KMS-11 (cell line): ENCODE data around the gene LCN2.

Source experiments
- H2AFZ ChIP-seq: fragments of 200-600 bp; sonication (generic); 2 replicates; pipeline ENCODE4 v1.6.1; 2016; ENCODE audit warnings: antibody characterized with exemption, mixed run types, low read depth
- H3K27ac ChIP-seq: fragments of 200-600 bp; sonication (generic); 2 replicates; pipeline ENCODE4 v1.6.1; 2016; ENCODE audit warnings: mild to moderate bottlenecking, mixed run types
- H3K27me3 ChIP-seq: fragments of 200-600 bp; sonication (generic); 2 replicates; pipeline ENCODE4 v1.6.1; 2017; ENCODE audit warnings: mild to moderate bottlenecking, low read depth, mixed run types, moderate library complexity; ENCODE audit not compliant: insufficient read depth
- H3K36me3 ChIP-seq: fragments of 200-600 bp; sonication (generic); 2 replicates; pipeline ENCODE4 v1.6.1; 2017; ENCODE audit warnings: mild to moderate bottlenecking, mixed run types; ENCODE audit not compliant: insufficient read depth
- H3K4me1 ChIP-seq: fragments of 200-600 bp; sonication (generic); 2 replicates; pipeline ENCODE4 v1.6.1; 2016; ENCODE audit warnings: mild to moderate bottlenecking, low read depth, mixed run types; ENCODE audit not compliant: poor library complexity, severe bottlenecking
- H3K4me2 ChIP-seq: fragments of 200-600 bp; sonication (generic); 2 replicates; pipeline ENCODE4 v1.7.0; 2016; ENCODE audit warnings: mild to moderate bottlenecking, mixed run types
- H3K4me3 ChIP-seq: fragments of 200-600 bp; sonication (generic); IDR thresholded peaks from 2 replicates; pipeline ENCODE4 v1.6.1; 2017; ENCODE audit warnings: low read depth, low read length, mixed read lengths; ENCODE audit not compliant: insufficient read depth
- H3K79me2 ChIP-seq: fragments of 200-600 bp; sonication (generic); 2 replicates; pipeline ENCODE4 v1.6.1; 2016; ENCODE audit warnings: low read depth, mixed run types; ENCODE audit not compliant: insufficient read depth
- H3K9ac ChIP-seq: fragments of 200-600 bp; sonication (generic); 2 replicates; pipeline ENCODE4 v1.6.1; 2016; ENCODE audit warnings: mild to moderate bottlenecking, mixed run types
- H4K20me1 ChIP-seq: fragments of 200-600 bp; sonication (generic); 2 replicates; pipeline ENCODE4 v1.6.1; 2016; ENCODE audit warnings: mild to moderate bottlenecking, mixed run types; ENCODE audit not compliant: insufficient read depth
- CTCF ChIP-seq: fragments of 200-600 bp; sonication (generic); conservative IDR thresholded peaks from 2 replicates; pipeline ENCODE4 v1.6.1; 2017; ENCODE audit warnings: low read depth, mild to moderate bottlenecking, antibody characterized with exemption, low read length, moderate library complexity, mixed read lengths

The LCN2 gene

GRCh38 chr9:128149001-128149701 lies at the start of gene LCN2:
LCN2 (plus strand) TSS chr9:128149453; CDS start chr9:128149526, 73 bp downstream.
- Histone ChIP-seq H2AFZ (no peak within 1 kb of the TSS), H3K4me2 (no peak within 1 kb of the TSS), H3K36me3 (no peaks in the 10 kb centered on the region), H3K79me2 (no peaks in the 10 kb centered on the region), H4K20me1 (no peaks in the 10 kb centered on the region), H3K27ac (no peak within 1 kb of the TSS), H3K27me3 (no peaks in the 10 kb centered on the region; the same call in 1 of the 2 replicates), H3K4me3 (no peak within 1 kb of the TSS), H3K4me1 (no peaks in the 10 kb centered on the region), H3K9ac (no peak within 1 kb of the TSS)
- TF ChIP-seq CTCF: no peak

GRCh38 chr9:128099932-128100491 lies 49.2 kb upstream of the LCN2 start:
- peaks cover 22% of the 10 kb centered on the region for H3K4me1 ChIP-seq
- peaks cover 56% of the 10 kb centered on the region for H3K79me2 ChIP-seq
- no peak for TF ChIP-seq CTCF
- no peak overlapping the region for H3K4me2 ChIP-seq
- H3K27ac ChIP-seq: no peak overlapping the region
- no peaks in the 10 kb centered on the region; the same call in 1 of the 2 replicates for H3K36me3 ChIP-seq
- H3K9ac ChIP-seq: no peak overlapping the region
- H2AFZ ChIP-seq: no peak overlapping the region
- no peaks in the 10 kb centered on the region for H3K27me3 ChIP-seq
- H3K4me3 ChIP-seq: no peak overlapping the region
- no peaks in the 10 kb centered on the region for H4K20me1 ChIP-seq

DNA sequence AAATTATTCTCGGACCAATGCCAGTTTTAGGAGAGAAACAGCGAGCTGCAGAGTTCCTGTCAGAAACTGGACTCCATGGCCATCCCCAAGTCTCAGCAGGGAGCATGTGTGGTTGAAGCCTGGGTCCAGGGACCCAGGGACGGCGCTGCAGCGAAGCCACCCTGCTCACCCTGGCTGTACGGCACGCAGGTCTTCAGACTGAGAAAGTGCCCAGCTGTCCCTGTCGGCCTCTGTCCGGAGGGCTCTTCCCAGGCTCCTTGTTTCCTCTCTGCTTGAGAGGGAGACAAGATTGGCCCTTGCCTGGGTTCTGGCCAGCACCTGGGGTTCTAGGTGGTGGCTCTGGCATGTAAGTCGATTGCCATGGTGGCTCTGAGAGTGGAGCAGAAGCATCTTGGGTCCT lies 48.7 kb upstream of the LCN2 start:
- H4K20me1 ChIP-seq: no peaks in the 10 kb centered on the region
- peaks cover 22% of the 10 kb centered on the region for H3K4me1 ChIP-seq
- H3K4me2 ChIP-seq: no peak overlapping the region

DNA sequence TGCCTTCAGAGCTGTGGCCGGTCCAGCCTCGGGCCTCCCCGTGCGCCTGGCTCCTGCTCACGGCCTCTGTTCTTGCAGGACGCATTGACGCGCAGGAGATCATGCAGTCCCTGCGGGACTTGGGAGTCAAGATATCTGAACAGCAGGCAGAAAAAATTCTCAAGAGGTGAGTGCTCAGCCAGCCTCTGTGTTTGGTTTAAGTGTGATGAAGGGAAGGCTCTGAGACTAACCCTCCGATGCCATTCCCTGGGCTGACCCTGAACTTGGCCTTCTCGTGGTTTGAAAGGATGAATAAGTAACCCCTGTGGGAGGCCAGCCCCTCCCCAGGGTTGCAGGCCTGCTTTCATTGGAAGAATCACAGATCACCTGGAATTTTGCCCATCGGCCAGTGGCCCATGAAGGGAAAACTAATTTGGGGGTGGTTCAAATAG lies 48.0 kb upstream of the LCN2 start:
- Histone ChIP-seq H3K36me3 (no peaks in the 10 kb centered on the region; the same call in 1 of the 2 replicates), H3K27ac (no peak overlapping the region), H3K9ac (no peak overlapping the region), H3K79me2 (peaks cover 43% of the 10 kb centered on the region), H3K27me3 (no peaks in the 10 kb centered on the region), H3K4me1 (peaks cover 22% of the 10 kb centered on the region), H4K20me1 (no peaks in the 10 kb centered on the region), H3K4me2 (no peak overlapping the region), H2AFZ (no peak overlapping the region), H3K4me3 (no peak overlapping the region)
- TF ChIP-seq CTCF: no peak

More for the DNA sequence above, 48.7 kb upstream of the LCN2 start:
- TF ChIP-seq CTCF: no peak
- no peak overlapping the region for H3K4me3 ChIP-seq
- no peak overlapping the region for H2AFZ ChIP-seq
- no peaks in the 10 kb centered on the region; the same call in 1 of the 2 replicates for H3K36me3 ChIP-seq
- H3K79me2 ChIP-seq: peaks cover 50% of the 10 kb centered on the region
- no peak overlapping the region for H3K27ac ChIP-seq
- no peaks in the 10 kb centered on the region for H3K27me3 ChIP-seq
- H3K9ac ChIP-seq: no peak overlapping the region
